Vagina (tissue), 2 donors: ENCODE data around the gene TENM4. TPM values are rescaled to one million over a fixed set of nuclear protein-coding genes. Genes with fewer than 3 reads are reported as not detected.
"Not testable (repeated sequence)": the region's sequence is repeated elsewhere in the genome, so short reads cannot be mapped to it uniquely, and the experiment has no call there.

Experiments used
- DNase-seq, 2 donors: peaks; one replicate each; pipeline ENCODE4 v3.0.0-alpha.2; 2017; ENCODE audit errors: extremely low spot score in 2 of 2
- H3K27ac ChIP-seq: fragments of 200-600 bp; sonication (generic); one replicate; pipeline ENCODE4 v1.5.1; 2019
- H3K27me3 ChIP-seq: fragments of 200-600 bp; sonication (generic); one replicate; pipeline ENCODE4 v1.5.1; 2019
- H3K36me3 ChIP-seq, 2 donors: fragments of 200-600 bp; sonication (generic); one replicate each; pipeline ENCODE4 v1.5.1; 2017 to 2019
- H3K4me1 ChIP-seq: fragments of 200-600 bp; sonication (generic); one replicate; pipeline ENCODE4 v1.5.1; 2019
- H3K4me3 ChIP-seq, 2 donors: fragments of 200-600 bp; sonication (generic); 1 replicate in 1 of 2; 2 replicates in 1 of 2; pipeline ENCODE4 v1.5.1; 2016 to 2019
- H3K9me3 ChIP-seq: fragments of 200-600 bp; sonication (generic); one replicate; pipeline ENCODE4 v1.5.1; 2019
- CTCF ChIP-seq, 3 experiments: fragments of 450-650 bp in 2 of 3; fragments of 200-600 bp in 1 of 3; sonication (generic) in 1 of 3; IDR thresholded peaks; one replicate each; pipeline ENCODE4 v1.5.1; 2017 to 2019; ENCODE audit warnings: antibody characterized with exemption in 3 of 3, mild to moderate bottlenecking in 2 of 3, moderate library complexity in 2 of 3
- POLR2A ChIP-seq, 2 donors: fragments of 450-650 bp; IDR thresholded peaks; one replicate each; pipeline ENCODE4 v1.6.1; 2017; ENCODE audit warnings: antibody characterized with exemption in 2 of 2, mild to moderate bottlenecking in 2 of 2, moderate library complexity in 2 of 2
- POLR2AphosphoS5 ChIP-seq, 2 donors: sonication (generic); formaldehyde crosslinking; IDR thresholded peaks; one replicate each; pipeline ENCODE4 v1.9.0; 2017; ENCODE audit warnings: antibody characterized with exemption in 2 of 2, mild to moderate bottlenecking in 2 of 2, low read depth in 1 of 2; ENCODE audit not compliant: insufficient read depth in 1 of 2
- intact Hi-C: fragments of 100-400 bp; cut with DNase I; formaldehyde crosslinking; loops from one replicate; pipeline ENCODE4 v1.15.1; 2023
- total RNA-seq: library from RNA; depleted of rRNA; stranded (reverse); fragments of >200 nt; gene quantifications from one replicate; pipeline ENCODE4 v1.2.3, GENCODE V29; 2016

TENM4 gene
- total RNA-seq, 1 donor from 2014 or later, result 12.5 TPM

GRCh38 chr11:78638704-78639380 lies 802.0 kb downstream of the TENM4 start:
- peaks cover 3% of the 10 kb centered on the region for H3K9me3 ChIP-seq
- peak in 1 of 2 donors; percentile 69 for DNase-seq
- H3K36me3 ChIP-seq, result no peaks in the 10 kb centered on the region
- TF ChIP-seq CTCF (IDR thresholded peaks at IDR 0.05), result no peak
- TF ChIP-seq POLR2AphosphoS5 (IDR thresholded peaks at IDR 0.05; ENCODE audit: insufficient read depth in 1 of 2, low read depth in 1 of 2), result no peak
- no peak for TF ChIP-seq POLR2A (IDR thresholded peaks at IDR 0.05)
- intact Hi-C loops, result no loop called here
- H3K4me1 ChIP-seq, result no peaks in the 10 kb centered on the region
- no peaks in the 10 kb centered on the region for H3K27me3 ChIP-seq
- H3K27ac ChIP-seq, result no peak overlapping the region
- no peak overlapping the region for H3K4me3 ChIP-seq

- H3K4me3 ChIP-seq, H3K36me3 ChIP-seq, H3K27ac ChIP-seq, H3K9me3 ChIP-seq, H3K27me3 ChIP-seq, intact Hi-C loops, H3K4me1 ChIP-seq: not testable (repeated sequence)
- DNase-seq, result peak in 1 of 2 donors; percentile 32
Measured at GRCh38 chr11:78637527-78637926, 803.3 kb downstream of the TENM4 start.

- DNase-seq, result no peak
- H3K27ac ChIP-seq, result no peak overlapping the region
- H3K4me3 ChIP-seq, result no peak overlapping the region
- no peak for TF ChIP-seq POLR2A (IDR thresholded peaks at IDR 0.05)
- no peak for TF ChIP-seq POLR2AphosphoS5 (IDR thresholded peaks at IDR 0.05; ENCODE audit: insufficient read depth in 1 of 2, low read depth in 1 of 2)
- TF ChIP-seq CTCF (IDR thresholded peaks at IDR 0.05), result no peak
- H3K4me1 ChIP-seq, result no peaks in the 10 kb centered on the region
- H3K9me3 ChIP-seq, result peaks cover 3% of the 10 kb centered on the region
- no peaks in the 10 kb centered on the region for H3K36me3 ChIP-seq
- H3K27me3 ChIP-seq, result no peaks in the 10 kb centered on the region
- intact Hi-C loops, result no loop called here
Measured at GRCh38 chr11:78635814-78636506, 804.9 kb downstream of the TENM4 start.

- Histone ChIP-seq H3K27ac (no peak overlapping the region), H3K27me3 (no peaks in the 10 kb centered on the region), H3K9me3 (peaks cover 3% of the 10 kb centered on the region), H3K4me1 (no peaks in the 10 kb centered on the region), H3K4me3 (no peak overlapping the region), H3K36me3 (no peaks in the 10 kb centered on the region)
- DNase-seq, result no peak
- no peak for TF ChIP-seq CTCF (IDR thresholded peaks at IDR 0.05)
- TF ChIP-seq POLR2A (IDR thresholded peaks at IDR 0.05), result no peak
- TF ChIP-seq POLR2AphosphoS5 (IDR thresholded peaks at IDR 0.05; ENCODE audit: insufficient read depth in 1 of 2, low read depth in 1 of 2), result no peak
- intact Hi-C loops, result no loop called here
Measured at GRCh38 chr11:78633516-78634310, 807.1 kb downstream of the TENM4 start.

GRCh38 chr11:78630561-78631303 lies 810.1 kb downstream of the TENM4 start:
- no peak overlapping the region for H3K4me3 ChIP-seq
- H3K27me3 ChIP-seq, result no peaks in the 10 kb centered on the region
- no peak for TF ChIP-seq POLR2AphosphoS5 (IDR thresholded peaks at IDR 0.05; ENCODE audit: insufficient read depth in 1 of 2, low read depth in 1 of 2)
- TF ChIP-seq POLR2A (IDR thresholded peaks at IDR 0.05), result no peak
- no peak for TF ChIP-seq CTCF (IDR thresholded peaks at IDR 0.05)
- H3K27ac ChIP-seq, result no peak overlapping the region
- DNase-seq, result no peak
- intact Hi-C loops, result no loop called here
- no peaks in the 10 kb centered on the region for H3K36me3 ChIP-seq
- peaks cover 3% of the 10 kb centered on the region for H3K9me3 ChIP-seq
- H3K4me1 ChIP-seq, result no peaks in the 10 kb centered on the region
